ENCODE data around the gene ZRANB1. TPM values are rescaled to one million over a fixed set of nuclear protein-coding genes. Genes with fewer than 3 reads are reported as not detected.

Gene ZRANB1
- polyA plus RNA-seq, 1 experiment, result 36.9 TPM

DNA sequence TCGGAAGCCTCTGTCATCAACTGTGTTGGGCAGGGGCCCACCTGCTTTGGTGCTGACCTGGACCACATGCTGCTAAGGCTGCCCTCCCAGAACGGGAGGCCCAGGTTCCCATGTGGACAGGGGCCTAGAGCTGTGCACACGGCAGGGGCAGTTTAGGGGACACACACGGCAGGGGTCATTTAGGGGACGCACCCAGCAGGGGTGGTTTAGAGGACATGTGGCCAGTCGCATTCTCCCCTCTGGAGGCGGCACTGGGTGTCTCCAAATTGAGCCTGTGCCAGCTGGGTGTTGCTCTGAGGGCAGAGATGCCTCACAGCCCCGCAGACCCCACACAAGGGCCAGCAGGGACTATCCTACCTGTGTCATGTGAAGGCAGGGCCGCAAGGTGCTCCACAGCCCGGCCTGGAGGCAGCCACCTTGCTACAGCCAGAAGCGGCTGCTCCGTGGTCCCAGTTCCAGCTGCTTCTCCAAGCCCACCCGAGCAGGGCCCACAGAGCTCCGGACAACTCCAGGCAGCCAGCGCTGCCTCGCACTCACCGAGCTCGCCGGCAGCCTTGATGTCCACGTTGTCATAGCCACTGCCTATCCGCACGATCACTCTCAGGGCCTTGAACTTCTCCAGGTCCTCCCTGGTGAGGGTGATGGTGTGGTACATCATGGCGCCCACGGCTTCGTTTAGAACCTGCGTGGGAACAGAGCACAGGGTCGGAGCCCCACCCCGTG, 60.7 kb downstream of the ZRANB1 start:
- no peak for DNase-seq (ENCODE audit: low read depth, low spot score)
- H3K27ac ChIP-seq (ENCODE audit: low read depth, low read length), result no peak overlapping the region
- TF ChIP-seq, protein P1, sequence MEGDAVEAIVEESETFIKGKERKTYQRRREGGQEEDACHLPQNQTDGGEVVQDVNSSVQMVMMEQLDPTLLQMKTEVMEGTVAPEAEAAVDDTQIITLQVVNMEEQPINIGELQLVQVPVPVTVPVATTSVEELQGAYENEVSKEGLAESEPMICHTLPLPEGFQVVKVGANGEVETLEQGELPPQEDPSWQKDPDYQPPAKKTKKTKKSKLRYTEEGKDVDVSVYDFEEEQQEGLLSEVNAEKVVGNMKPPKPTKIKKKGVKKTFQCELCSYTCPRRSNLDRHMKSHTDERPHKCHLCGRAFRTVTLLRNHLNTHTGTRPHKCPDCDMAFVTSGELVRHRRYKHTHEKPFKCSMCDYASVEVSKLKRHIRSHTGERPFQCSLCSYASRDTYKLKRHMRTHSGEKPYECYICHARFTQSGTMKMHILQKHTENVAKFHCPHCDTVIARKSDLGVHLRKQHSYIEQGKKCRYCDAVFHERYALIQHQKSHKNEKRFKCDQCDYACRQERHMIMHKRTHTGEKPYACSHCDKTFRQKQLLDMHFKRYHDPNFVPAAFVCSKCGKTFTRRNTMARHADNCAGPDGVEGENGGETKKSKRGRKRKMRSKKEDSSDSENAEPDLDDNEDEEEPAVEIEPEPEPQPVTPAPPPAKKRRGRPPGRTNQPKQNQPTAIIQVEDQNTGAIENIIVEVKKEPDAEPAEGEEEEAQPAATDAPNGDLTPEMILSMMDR (IDR thresholded peaks at IDR 0.05; ENCODE audit: low read depth, low read length), result no peak
- ChIA-PET POLR2A (no interaction called here), CTCF (interaction anchor here (1.6 kb wide), 1 partner anchor 10 kb away, joined by 3 read pairs; no protein-coding TSS in a partner anchor)
- H3K9me3 ChIP-seq (ENCODE audit: control insufficient read depth, insufficient read depth, low read length), result no peaks in the 10 kb centered on the region; the same call in 1 of the 2 replicates
- H3K4me3 ChIP-seq (ENCODE audit: low read depth, low read length), result no peak overlapping the region
- H3K27me3 ChIP-seq (ENCODE audit: control insufficient read depth, insufficient read depth, low read length), result no peaks in the 10 kb centered on the region

DNA sequence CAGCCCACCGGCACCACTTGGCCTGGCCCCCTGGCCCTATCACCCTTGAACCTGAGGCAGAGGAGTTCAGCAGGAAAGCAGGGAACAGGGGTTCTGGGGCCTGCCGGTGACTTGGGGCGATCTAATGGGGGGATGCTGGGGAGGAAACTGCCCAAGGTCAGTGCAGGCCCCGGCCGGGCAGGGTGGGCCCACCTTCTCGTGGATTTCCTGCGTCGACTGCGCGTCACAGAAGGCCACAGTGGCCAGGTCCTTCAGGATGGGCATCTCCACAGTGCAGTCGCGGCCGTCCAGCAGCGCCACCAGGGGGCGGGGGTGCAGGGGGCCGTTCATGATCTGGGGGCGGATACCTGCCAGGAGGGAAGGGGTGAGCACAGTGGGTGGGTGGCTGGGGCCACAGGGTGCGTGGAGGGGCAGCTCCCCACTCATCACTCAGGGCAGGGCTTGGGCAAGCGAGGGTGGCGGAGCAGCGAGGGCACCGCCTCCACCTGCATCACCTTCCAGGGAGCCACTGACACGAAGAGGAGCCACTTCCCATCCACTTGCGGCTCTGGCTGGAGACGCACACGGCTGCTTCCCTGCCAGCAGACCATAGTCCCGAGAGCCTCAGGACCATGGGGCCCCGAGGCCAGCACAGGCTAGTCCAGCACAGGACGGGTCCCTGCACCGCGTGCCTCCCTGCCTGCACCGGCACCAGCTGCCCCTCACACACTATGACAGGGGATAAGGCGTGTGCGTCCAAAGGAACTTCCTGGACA, 61.4 kb downstream of the ZRANB1 start:
- ChIA-PET POLR2A (no interaction called here), CTCF (no interaction called here)
- H3K9me3 ChIP-seq (ENCODE audit: control insufficient read depth, insufficient read depth, low read length), result no peaks in the 10 kb centered on the region; the same call in 1 of the 2 replicates
- no peaks in the 10 kb centered on the region for H3K27me3 ChIP-seq (ENCODE audit: control insufficient read depth, insufficient read depth, low read length)
- H3K27ac ChIP-seq (ENCODE audit: low read depth, low read length), result no peak overlapping the region
- TF ChIP-seq, protein P1 (IDR thresholded peaks at IDR 0.05; ENCODE audit: low read depth, low read length), result no peak; the same call in 1 of the 2 replicates
- no peak for DNase-seq (ENCODE audit: low read depth, low spot score)
- H3K4me3 ChIP-seq (ENCODE audit: low read depth, low read length), result no peak overlapping the region

DNA sequence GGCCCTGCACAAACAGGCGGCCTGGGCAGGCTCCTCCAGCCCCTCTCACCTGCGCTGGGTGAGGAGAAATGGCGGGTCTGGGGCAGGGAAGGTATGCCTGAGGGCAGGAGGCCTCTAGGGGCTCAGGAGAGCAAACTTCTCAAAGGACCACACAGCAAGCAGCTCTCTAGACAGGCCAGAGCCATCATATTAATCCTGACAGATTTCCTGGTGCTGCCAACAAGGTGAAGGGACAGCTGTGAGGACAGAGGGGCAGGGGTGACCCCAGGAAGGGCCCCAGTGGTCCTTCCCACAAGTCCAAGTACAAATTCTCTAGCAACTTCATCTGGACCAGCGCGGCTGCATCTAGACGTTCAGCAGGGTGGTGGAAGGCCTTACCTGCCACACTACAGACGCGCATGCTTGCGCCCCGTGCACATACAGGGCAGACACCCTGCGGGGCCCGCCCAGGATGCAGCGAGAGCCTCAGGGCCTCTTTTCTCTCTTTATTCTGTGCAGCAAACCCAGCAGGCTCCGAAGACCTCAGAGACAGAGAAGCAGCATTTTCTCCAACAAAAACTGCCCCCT, 62.1 kb downstream of the ZRANB1 start:
- POLR2A ChIA-PET, result no interaction called here
- CTCF ChIA-PET, result no interaction called here

DNA sequence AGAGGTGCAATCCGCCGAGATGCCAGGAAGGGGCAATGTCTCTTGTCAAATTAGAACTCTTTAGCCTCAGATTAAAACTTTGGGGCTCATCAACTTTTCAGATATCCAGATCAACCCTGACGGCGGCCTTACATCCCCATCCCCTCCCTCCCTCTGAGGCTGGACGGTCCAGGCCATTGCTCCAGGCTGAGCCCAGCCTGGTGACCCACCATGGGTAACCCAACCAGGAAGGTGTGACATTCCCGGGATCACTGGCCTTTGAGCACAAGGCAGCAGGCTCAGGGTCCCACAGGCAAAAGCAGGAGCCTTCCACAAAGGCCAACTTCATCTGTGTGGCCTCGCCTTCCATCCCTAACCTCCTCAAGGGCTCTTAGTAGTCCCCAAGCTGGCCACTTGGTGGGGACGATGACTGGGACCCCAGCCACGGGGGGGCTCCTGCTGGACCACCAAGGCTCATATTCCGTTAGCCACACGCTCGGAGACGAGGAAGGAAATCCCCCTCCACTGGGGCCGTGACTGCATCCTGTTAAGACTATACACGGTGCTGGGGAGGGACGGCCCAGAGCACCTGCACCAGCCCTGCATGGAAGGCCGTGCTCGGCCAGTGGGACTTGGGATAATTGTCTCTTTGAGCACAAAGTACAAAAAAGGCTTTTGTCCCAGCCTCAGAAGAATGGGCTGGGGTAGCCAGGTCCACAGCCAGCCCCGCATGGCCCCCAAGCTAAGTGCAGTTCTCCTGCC, 62.8 kb downstream of the ZRANB1 start:
- ChIA-PET CTCF (no interaction called here), POLR2A (no interaction called here)
- Histone ChIP-seq H3K9me3 (ENCODE audit: control insufficient read depth, insufficient read depth, low read length) (no peaks in the 10 kb centered on the region; the same call in 1 of the 2 replicates), H3K4me3 (ENCODE audit: low read depth, low read length) (no peak overlapping the region), H3K27me3 (ENCODE audit: control insufficient read depth, insufficient read depth, low read length) (no peaks in the 10 kb centered on the region), H3K27ac (ENCODE audit: low read depth, low read length) (no peak overlapping the region)
- TF ChIP-seq, protein P1 (IDR thresholded peaks at IDR 0.05; ENCODE audit: low read depth, low read length), result no peak
- DNase-seq (ENCODE audit: low read depth, low spot score), result no peak

More for the DNA sequence above, 62.1 kb downstream of the ZRANB1 start:
- DNase-seq (ENCODE audit: low read depth, low spot score), result no peak
- no peaks in the 10 kb centered on the region; the same call in 1 of the 2 replicates for H3K9me3 ChIP-seq (ENCODE audit: control insufficient read depth, insufficient read depth, low read length)
- no peak overlapping the region for H3K4me3 ChIP-seq (ENCODE audit: low read depth, low read length)
- TF ChIP-seq, protein P1 (IDR thresholded peaks at IDR 0.05; ENCODE audit: low read depth, low read length), result no peak
- no peaks in the 10 kb centered on the region for H3K27me3 ChIP-seq (ENCODE audit: control insufficient read depth, insufficient read depth, low read length)
- H3K27ac ChIP-seq (ENCODE audit: low read depth, low read length), result no peak overlapping the region
